Measurements from ENCODE around the gene RAB20. TPM values are rescaled to one million over a fixed set of nuclear protein-coding genes. Genes with fewer than 3 reads are reported as not detected.

Gene RAB20
- total RNA-seq, 1 experiment from 2014 or later = 12.3 TPM

- no peak overlapping the region for H3K27ac Mint-ChIP-seq
- H3K9me3 ChIP-seq (ENCODE audit: control insufficient read depth, low read depth, low read length) = peaks cover 4% of the 10 kb centered on the region
- H2BK20ac ChIP-seq (ENCODE audit: low read depth, low read length, poor library complexity, severe bottlenecking) = no peak overlapping the region
- no peaks in the 10 kb centered on the region for H3K23me2 ChIP-seq (ENCODE audit: insufficient read length, low read depth, low read length, poor library complexity, severe bottlenecking)
- no peak overlapping the region for H4K5ac ChIP-seq (ENCODE audit: insufficient read length, low read depth, low read length)
- no peak overlapping the region for H3K4ac ChIP-seq (ENCODE audit: low read depth, low read length)
- H2AK5ac ChIP-seq (ENCODE audit: insufficient read length, low read length) = no peak overlapping the region
- H2BK12ac ChIP-seq (ENCODE audit: insufficient read length, low read depth, low read length) = no peak overlapping the region
- H3K4me1 Mint-ChIP-seq = peaks cover 2 to 10% of the 10 kb centered on the region in 2 experiments; a peak in 2 of 4 replicates
- H3K27me3 Mint-ChIP-seq (ENCODE audit: low read depth) = no peaks in the 10 kb centered on the region; the same call in 1 of the 2 replicates
- no peak overlapping the region for H3K14ac ChIP-seq (ENCODE audit: insufficient read depth, low read length)
- H2BK5ac ChIP-seq (ENCODE audit: insufficient read length, low read length) = no peak overlapping the region
- H2BK15ac ChIP-seq (ENCODE audit: low read depth, low read length) = no peak overlapping the region
- DNase-seq = no peak
- no peak overlapping the region for H3K27ac ChIP-seq (ENCODE audit: insufficient read length, low read depth, low read length)
- no peak overlapping the region for H4K8ac ChIP-seq (replicated peaks; ENCODE audit: insufficient read length, low read depth, low read length)
- H4K20me1 ChIP-seq (ENCODE audit: control insufficient read depth, insufficient read depth, insufficient read length) = no peaks in the 10 kb centered on the region
- H3T11ph ChIP-seq (ENCODE audit: low read length) = no peak overlapping the region
- H2AFZ ChIP-seq (ENCODE audit: low read length) = no peak overlapping the region
- no peaks in the 10 kb centered on the region for H3K27me3 ChIP-seq (ENCODE audit: insufficient read depth, low read length)
- peaks cover 3% of the 10 kb centered on the region; the same call in 1 of the 2 replicates for H3K79me2 ChIP-seq (ENCODE audit: insufficient read depth, low read length)
- H3K9ac ChIP-seq (ENCODE audit: extremely low read depth, insufficient read length, low read length) = no peak overlapping the region
- no peaks in the 10 kb centered on the region for H3K79me1 ChIP-seq (ENCODE audit: insufficient read depth, low read depth, low read length, poor library complexity, severe bottlenecking)
- peaks cover 8 to 31% (median 16%) of the 10 kb centered on the region in 3 experiments for H3K36me3 Mint-ChIP-seq (ENCODE audit: insufficient read depth in 1 of 3, low read depth in 3 of 3)
- WGBS (ENCODE audit: extremely low coverage, insufficient read length, low lambda C conversion rate) = no CpG with 5 or more reads among the region's 4 CpGs
- H3K4me1 ChIP-seq (ENCODE audit: insufficient read depth, low read length) = no peaks in the 10 kb centered on the region
- H3K56ac ChIP-seq (ENCODE audit: insufficient read length, low read depth, low read length) = no peak overlapping the region
- no peak for TF ChIP-seq CTCF (conservative IDR thresholded peaks at IDR 0.05)
- no peak overlapping the region for H4K91ac ChIP-seq (ENCODE audit: insufficient read length, low read depth, low read length)
- no peak overlapping the region for H3K4me3 Mint-ChIP-seq
- H3K9me3 Mint-ChIP-seq = peaks cover 12 to 14% of the 10 kb centered on the region in 2 experiments
- H3K18ac ChIP-seq (ENCODE audit: insufficient read length, low read depth, low read length) = no peak overlapping the region
- no peak overlapping the region for H3K4me2 ChIP-seq (ENCODE audit: insufficient read depth, insufficient read length, low read length)
- no peak overlapping the region for H3K23ac ChIP-seq (ENCODE audit: insufficient read length, low read depth, low read length)
- H2BK120ac ChIP-seq (ENCODE audit: low read depth, low read length, poor library complexity, severe bottlenecking) = no peak overlapping the region
Observed at GRCh38 chr13:110546378-110546777, 15.1 kb downstream of the RAB20 start.
